Lower lobe of right lung (tissue), 2 donors: ENCODE data around the gene P3H3. TPM values are rescaled to one million over a fixed set of nuclear protein-coding genes. Genes with fewer than 3 reads are reported as not detected.
A peak's percentile ranks its signal among the peaks of the same experiment; 100 is the strongest.

Experiments
- ATAC-seq, 2 donors: fragments of 200-7000 bp; cut with Tn5 transposase; one replicate each; pipeline ENCODE4 v1.9.1; 2020 to 2022; ENCODE audit warnings: mild to moderate bottlenecking in 2 of 2, moderate library complexity in 2 of 2
- DNase-seq: peaks from one replicate; pipeline ENCODE4 v3.0.0-alpha.2; 2020
- H3K27ac ChIP-seq: fragments of 200-600 bp; one replicate; pipeline ENCODE4 v1.8.0; 2022
- H3K27me3 ChIP-seq: fragments of 200-600 bp; one replicate; pipeline ENCODE4 v1.8.0; 2022; ENCODE audit warnings: low read depth
- H3K36me3 ChIP-seq: fragments of 200-600 bp; one replicate; pipeline ENCODE4 v1.8.0; 2022; ENCODE audit warnings: mild to moderate bottlenecking
- H3K4me1 ChIP-seq: fragments of 200-600 bp; one replicate; pipeline ENCODE4 v1.8.0; 2022
- H3K4me3 ChIP-seq: fragments of 200-600 bp; one replicate; pipeline ENCODE4 v1.8.0; 2022; ENCODE audit warnings: mild to moderate bottlenecking
- H3K9me3 ChIP-seq: fragments of 200-600 bp; one replicate; pipeline ENCODE4 v1.8.0; 2022
- CTCF ChIP-seq: fragments of 200-600 bp; IDR thresholded peaks from one replicate; pipeline ENCODE4 v1.8.0; 2022; ENCODE audit warnings: antibody characterized with exemption, mild to moderate bottlenecking
- intact Hi-C: fragments of 100-400 bp; cut with DNase I; formaldehyde crosslinking; loops from one replicate; pipeline ENCODE4 v1.11.0; 2022
- total RNA-seq: library from RNA; stranded (reverse); fragmentation: NEBNext Ultra II Directional; extraction: Animal tissue kit (Norgen Biotek cat#: 25700); gene quantifications from one replicate; pipeline ENCODE4 v1.2.1, GENCODE V29; 2021
- donor health status: DM: no; HTN: yes; CAD: no; lungs with severe emphysema.

P3H3 gene
- total RNA-seq, 1 donor from 2014 or later = 7.0 TPM

GRCh38 chr12:6819106-6820030, 8.8 kb upstream of the P3H3 start:
- Histone ChIP-seq H3K4me1 (peaks cover 8% of the 10 kb centered on the region), H3K4me3 (no peak overlapping the region), H3K36me3 (peaks cover 19% of the 10 kb centered on the region), H3K27me3 (peaks cover 15% of the 10 kb centered on the region), H3K9me3 (no peaks in the 10 kb centered on the region), H3K27ac (no peak overlapping the region)
- TF ChIP-seq CTCF = no peak
- intact Hi-C loops = no loop called here
- DNase-seq (no peak), ATAC-seq (no peak)

GRCh38 chr12:6820166-6820565, 8.0 kb upstream of the P3H3 start:
- Histone ChIP-seq H3K27ac (no peak overlapping the region), H3K36me3 (peaks cover 13% of the 10 kb centered on the region), H3K27me3 (peaks cover 17% of the 10 kb centered on the region), H3K9me3 (no peaks in the 10 kb centered on the region), H3K4me3 (no peak overlapping the region), H3K4me1 (peaks cover 8% of the 10 kb centered on the region)
- ATAC-seq = no peak
- no peak for TF ChIP-seq CTCF
- intact Hi-C loops = no loop called here
- DNase-seq = no peak

GRCh38 chr12:6821591-6822425, 6.4 kb upstream of the P3H3 start, which contains the start of gene GPR162:
TSS of gene GPR162 (plus strand) at chr12:6821821. CDS start at chr12:6823899, 2,078 bp downstream.
- no peak for TF ChIP-seq CTCF
- H3K27me3 ChIP-seq = peaks cover 20% of the 10 kb centered on the region
- peak within 1 kb of the TSS; percentile 54 for H3K4me3 ChIP-seq
- DNase-seq (peak; percentile 69), ATAC-seq (peak; percentile 47 to 51)
- no peaks in the 10 kb centered on the region for H3K9me3 ChIP-seq
- H3K4me1 ChIP-seq = peaks cover 8% of the 10 kb centered on the region
- intact Hi-C loops = no loop called here
- H3K27ac ChIP-seq = peak within 1 kb of the TSS; percentile 56
- peaks cover 7% of the 10 kb centered on the region for H3K36me3 ChIP-seq

GRCh38 chr12:6822426-6823135, 5.6 kb upstream of the P3H3 start:
- Histone ChIP-seq H3K27me3 (peaks cover 27% of the 10 kb centered on the region), H3K27ac (no peak overlapping the region), H3K4me3 (peak overlapping the region; percentile 54), H3K9me3 (no peaks in the 10 kb centered on the region), H3K36me3 (no peaks in the 10 kb centered on the region), H3K4me1 (peaks cover 14% of the 10 kb centered on the region)
- TF ChIP-seq CTCF = no peak
- DNase-seq (no peak), ATAC-seq (no peak)
- intact Hi-C loops = no loop called here
